GM18508 (cell line): Measurements from ENCODE around the gene PKNOX2.

Experiments
- ATAC-seq: cut with Tn5 transposase; IDR thresholded peaks from one replicate; pipeline ENCODE4 v1.9.1; 2021; ENCODE audit warnings: moderate number of reproducible peaks; ENCODE audit not compliant: insufficient read depth, unreplicated experiment

Gene PKNOX2

DNA sequence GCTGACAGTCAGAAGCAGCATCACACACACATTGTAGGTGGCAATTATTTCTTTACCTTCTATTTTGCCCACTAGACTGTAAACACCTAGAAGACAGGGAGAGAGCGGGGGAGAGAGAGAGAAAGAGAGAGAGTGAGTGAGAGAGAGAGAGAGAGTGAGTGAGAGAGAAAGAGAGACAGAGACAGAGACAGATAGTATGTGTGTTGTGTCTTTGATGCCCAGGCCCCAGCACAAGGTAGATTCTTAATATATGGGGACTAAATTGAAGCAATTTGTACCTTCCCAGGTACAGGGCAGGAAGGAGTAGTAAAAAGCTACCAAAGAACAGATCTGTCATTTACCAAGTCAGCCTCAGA lies 163.7 kb downstream of the PKNOX2 start:
- ATAC-seq = no peak

DNA sequence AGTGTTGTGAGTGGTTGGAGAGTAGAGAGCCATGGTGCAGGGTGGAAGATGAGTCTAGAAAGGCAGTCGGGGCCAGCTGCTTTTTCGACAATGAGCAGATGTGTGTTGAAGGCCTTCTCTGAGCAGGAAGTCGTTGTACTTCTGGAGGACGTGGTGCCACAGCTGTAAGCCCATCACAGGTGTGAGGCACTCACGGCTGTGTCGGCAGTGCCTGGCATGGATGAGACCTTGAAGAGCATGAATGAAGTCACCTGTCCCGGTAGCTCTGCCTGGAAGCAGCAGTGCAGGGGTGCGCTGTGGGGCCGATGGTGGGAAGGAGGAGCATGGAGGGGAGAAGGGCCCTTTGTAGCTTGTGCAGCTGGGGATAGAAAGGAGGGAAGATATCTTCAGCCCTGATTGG lies 165.2 kb downstream of the PKNOX2 start:
- ATAC-seq = no peak

DNA sequence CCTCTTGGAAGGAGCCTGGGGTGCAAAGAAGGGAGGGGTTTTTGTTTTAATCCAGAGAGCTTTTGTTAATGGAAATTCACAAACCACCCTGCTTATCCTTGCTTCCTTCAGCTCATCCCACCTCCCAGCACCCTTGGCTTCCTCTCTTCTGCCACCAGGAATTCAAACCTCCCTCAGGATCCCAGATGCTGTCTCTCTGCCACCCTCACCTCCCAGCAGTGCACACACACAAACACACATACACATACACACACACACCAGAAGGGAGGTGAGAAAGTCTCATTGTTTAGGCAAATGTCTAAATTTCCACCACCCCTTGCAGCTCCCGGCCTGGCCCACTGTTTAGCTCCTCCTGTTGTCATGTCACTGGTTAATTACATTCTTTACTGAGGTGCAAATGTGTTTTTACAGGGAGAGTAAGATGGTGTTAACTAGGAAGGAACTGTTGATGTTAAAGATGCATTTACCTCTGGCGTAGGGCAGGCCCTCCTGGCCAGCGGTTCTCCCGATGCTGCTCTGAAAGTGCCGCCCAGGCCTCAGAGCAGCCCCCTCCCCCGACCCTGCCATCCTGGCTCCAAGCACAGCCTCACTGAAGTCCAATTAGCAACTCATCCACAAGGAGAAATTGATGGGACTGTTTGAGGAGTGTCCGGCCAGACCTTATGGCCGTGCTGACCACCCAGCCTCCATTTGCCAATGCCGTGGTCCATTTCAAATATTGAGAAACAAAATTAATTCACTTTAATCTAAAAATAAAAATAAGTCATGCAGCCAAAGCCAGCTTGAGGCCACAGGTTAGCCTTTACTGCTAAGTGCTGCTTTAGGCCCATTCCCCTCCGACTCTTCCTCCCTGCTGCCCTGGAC lies 166.1 kb downstream of the PKNOX2 start:
- no peak for ATAC-seq

DNA sequence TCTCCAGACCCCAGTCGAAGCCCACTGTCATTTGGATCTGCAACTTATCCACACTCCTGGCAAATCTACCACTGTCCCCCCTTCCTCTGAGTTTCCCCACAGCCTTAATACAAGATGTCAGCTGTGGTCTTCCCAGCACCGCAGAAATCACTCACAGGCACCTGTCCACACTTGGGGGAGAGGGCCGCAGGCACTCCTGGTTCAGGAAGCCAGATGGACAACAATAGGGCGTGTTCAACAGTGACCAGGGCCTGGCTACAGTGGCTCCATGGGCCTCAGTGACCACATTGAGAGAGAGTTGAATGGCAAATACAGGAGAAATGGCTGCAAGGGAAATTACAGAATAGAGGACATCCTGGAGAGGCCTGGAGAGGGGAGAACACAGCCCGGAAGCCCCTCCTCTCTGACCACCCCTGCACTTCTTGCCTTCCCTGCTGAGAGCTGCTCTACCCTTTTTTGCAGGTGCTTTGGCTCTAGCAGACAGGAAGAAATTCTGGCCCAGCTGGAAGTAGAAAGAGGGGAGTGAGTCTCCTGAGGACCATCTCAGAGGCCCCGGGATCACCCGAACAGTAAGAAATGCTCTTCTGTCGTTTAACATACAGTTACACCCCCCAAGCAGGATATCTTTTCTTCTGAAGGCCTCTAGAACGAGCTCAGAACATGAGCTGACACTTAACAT lies 166.9 kb downstream of the PKNOX2 start:
- no peak for ATAC-seq

DNA sequence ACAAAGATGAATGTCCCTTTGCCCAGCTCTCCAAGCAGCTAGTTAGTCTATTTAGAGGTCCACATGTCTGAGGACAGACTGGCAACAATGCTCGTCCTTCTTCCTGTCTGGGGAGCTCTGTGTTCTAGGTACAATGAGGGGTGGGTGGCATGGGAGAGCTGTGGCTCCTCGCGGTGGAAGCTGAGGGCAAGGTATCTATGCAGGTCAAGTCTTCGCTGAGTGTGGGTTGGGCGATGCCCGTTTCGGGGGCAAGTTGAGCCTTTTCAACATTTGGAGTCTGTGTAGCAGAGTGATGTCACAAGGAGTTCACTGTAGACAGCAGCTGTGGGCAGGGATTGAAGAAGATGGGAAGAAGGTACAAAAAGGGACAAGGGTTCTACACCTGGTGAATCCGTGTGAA lies 168.3 kb downstream of the PKNOX2 start:
- no peak for ATAC-seq

DNA sequence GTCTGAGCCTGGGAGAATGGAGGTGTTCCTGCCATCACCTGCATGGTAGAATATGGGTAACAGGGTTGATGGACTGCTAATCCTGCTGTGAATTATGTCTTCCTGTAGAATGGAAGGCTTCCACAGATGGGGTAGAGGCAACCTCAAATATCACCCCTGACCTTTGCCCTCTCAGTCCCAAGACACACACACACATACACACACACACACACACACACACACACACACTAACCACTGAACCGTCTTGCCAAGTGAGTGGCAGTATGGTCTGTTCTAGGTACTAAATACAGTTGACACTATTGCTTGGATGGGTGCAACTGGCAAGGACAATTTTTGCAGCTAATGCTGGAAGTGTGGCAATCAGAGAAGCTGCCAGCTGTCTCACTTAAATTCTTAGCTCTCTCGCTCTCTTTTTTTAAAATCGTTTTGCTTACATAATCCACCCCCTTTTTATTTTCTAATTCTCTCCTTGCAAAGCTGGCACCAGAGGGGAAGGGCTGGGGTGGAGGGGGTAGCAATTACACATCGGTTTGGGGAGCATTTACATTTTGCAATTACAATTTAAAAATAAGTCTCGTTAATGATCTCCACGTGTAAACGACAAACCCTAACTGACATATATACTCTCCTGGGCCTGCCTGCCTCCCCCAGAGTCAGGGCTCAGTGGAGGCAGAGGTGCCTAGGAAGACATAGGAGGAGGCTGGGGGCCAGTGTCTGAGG lies 169.0 kb downstream of the PKNOX2 start:
- ATAC-seq = no peak

DNA sequence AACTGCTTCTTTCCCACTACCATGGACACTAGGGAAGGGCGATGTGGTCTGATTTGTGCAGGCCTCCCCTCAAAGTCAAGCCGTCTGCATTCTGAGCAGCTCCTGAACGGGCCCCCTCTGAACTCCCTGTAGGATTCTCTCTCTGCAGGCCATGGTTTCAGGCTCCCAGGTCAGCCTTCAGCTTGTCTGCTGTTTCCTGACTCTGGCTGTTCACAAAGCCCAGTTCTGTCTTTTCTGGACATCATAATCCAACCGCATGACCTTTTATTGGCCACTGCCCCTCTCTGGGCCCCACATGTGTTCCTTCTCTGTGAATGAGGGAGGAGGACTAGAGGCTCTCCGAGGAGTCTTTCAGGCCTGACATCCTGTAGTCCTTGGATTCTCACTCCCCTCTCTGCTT lies 170.6 kb downstream of the PKNOX2 start:
- ATAC-seq = no peak

DNA sequence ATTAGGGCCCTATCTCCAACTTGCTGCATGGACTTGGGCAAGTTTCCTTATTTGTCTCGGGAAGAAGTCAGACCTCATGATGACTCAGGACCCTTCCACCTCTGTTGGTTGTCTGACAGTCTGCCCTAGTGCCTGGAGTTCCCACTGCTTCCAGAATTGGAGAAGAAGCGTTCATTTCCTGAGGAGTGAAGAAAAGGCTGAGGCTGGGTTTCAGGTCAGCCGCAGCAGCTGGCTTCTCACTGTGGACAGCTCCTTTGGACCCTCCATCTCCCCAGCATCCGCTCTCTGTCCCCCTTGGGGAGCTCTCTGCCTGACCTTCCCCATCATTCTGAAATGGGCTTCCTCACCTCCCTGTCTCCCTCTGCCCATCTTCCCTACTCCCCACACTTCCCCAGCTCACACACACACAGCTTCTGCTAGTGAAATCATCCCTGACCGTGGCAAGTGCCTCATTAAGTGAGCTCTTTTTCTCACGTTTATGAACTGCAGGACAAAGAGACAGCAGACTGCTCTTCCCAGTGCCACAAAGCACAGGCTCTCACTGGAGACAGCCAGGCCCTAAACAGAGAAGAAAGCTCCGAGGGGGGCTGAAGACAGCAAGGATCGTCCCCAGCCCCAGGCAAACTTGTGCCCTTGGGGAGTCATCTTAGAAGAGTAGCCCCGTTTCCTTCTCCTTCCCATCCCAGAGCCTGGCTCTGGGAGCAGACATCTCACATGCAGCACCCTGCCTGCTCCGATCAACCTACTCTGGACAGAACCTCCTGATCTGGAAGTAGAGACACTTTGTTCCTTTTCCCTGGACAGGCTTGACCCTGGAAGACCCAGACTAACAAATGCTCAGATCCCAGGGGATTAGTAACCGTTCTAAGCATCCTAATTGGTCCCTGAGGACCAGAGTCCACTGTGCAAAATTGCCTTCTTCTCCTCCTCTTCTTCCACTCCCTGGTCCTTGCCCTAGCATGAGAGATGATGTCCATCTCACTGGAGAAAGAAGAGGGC lies 173.6 kb downstream of the PKNOX2 start:
- no peak for ATAC-seq

DNA sequence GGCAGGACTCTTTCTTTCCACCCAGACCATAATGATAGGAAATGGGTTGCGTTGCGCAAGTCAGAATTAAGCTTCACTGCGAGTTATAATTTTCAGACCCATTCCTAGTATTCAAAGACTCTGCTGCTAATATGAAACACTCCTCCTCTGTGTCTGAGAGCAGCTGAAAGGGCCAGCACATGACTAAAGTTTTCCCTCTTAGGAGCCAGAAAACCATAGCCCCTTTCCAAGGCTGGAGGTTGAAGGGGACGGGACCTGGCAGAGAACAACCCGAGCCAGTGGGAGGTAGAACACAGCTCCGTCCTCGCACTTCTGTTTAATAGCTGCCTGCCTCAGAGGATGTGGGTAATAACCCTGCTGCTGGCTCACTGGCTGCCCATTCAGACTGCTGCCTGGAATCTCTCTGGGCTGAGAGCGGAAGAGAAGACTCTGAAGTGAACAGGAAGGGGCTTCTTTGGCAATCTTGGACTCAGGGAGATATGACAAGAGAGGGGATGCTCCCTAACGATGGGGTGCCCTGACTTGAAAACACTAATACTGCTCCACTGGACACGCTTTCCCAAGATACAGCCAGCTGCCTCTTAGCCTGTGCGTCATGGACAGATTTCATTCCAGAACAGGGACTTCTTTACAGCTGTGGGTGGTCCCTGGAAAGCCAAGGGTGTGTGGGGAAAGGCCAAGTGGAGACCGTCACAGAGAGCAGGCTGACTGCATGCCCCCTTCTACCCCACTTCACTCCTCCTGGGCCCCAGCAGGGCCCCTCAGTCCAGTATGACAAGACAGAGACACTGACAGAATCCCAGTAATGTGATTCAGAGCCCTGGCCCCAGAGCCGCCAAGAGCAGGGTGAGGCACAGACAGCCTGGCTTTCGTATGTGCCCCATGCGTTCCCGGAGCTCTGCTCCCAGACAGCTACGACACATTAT lies 174.6 kb downstream of the PKNOX2 start:
- no peak for ATAC-seq

DNA sequence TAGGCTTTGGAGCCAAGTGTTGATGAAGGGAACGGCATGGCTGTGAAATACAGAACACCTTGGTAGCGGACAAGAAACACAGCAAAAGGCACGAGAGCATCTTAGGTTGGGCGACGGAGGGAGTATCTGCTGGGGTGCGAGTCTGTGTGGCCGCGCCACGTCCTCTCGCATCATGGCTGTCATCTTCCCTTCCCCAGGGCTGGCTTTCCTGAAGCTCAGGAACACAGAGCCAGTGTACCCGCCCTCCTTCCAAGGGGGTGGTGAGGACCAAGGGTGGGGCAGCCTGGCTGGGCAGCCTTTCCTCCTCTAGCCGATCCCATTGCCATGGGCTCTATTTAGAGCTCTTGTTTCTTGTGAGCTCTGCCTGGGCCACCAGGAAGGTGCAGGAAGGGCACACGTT lies 177.1 kb downstream of the PKNOX2 start:
- ATAC-seq = no peak

DNA sequence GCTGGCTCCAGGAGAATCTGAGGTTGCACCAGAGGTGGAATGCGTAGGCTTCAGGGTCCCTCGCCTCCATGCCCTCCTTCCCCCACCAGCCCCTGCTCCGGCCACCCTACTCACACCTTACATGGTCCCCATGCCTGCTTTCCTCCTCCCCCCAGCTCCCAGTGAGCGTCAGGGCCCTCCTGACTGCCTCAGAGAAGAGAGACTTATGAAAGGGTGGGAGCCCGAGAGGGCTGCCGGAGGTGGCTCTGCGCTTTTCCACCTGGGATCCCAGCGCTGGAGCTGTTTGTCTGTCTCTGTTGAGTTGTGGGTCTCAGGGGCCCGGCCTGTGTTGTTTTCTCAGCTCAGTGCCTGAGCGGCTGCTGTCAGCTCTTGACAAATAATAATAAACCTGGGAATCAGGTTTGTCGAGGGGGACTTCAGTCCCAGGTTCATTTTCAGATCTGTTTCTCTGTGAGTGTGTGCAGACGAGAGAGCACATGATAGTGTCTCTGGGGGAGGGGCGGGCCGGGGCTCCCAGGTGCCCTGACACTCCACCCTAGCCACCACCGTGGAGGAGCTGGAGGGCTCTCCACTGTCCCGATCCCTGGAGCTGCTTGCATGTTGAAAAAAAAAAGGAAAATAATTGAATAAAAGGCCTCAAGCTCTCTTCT lies 177.9 kb downstream of the PKNOX2 start:
- no peak for ATAC-seq

DNA sequence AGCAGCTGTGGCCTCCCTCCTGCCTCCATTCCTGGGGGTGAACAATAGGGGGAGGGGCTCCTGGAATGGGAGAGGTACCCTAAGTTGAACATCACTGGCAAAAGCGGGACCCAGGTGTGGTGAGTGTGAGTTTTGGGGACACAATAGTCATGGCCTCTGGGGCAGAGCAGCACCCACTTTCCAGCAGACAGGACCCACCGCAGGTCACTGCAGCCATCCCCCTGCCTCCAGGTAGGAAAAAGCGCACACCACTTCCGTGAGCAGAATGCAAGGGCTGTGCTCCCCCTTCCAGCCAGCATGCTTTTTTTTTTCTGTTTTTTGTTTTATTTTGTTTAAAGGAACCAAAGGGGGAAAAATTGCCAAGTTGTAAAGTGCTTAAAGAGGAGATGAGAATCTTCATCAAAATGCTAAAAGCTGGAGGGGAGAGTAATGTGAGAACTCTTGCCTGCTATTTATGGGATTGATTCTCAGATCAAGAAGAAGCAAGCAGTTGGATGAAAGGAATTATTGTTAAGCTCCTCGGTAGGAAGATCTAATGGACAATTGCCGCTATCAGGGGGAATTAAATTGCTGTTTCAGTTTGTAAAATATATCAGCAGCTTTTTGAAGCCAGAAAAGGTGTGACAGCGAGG lies 178.7 kb downstream of the PKNOX2 start:
- ATAC-seq = no peak

DNA sequence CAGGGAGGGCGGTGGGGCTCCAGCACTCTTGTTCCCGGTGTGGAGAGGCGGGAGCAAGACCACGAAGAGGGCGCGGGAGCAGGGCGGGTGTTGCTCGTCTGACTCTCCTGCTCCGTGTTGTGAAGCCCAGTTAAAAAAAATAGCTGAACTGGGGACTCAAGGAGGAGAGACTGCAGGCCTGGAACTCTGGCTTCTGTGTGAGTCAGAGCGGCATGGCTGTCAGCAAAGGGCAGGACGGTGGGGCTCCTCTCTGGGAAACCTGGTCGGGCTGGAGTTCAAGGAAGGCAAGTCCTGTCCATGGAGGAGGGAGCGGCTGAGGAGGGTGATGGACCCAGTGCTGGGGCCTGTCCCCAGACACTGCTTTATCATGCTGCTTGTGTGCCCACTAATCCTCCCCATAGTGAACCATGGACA lies 179.2 kb downstream of the PKNOX2 start:
- ATAC-seq = no peak

DNA sequence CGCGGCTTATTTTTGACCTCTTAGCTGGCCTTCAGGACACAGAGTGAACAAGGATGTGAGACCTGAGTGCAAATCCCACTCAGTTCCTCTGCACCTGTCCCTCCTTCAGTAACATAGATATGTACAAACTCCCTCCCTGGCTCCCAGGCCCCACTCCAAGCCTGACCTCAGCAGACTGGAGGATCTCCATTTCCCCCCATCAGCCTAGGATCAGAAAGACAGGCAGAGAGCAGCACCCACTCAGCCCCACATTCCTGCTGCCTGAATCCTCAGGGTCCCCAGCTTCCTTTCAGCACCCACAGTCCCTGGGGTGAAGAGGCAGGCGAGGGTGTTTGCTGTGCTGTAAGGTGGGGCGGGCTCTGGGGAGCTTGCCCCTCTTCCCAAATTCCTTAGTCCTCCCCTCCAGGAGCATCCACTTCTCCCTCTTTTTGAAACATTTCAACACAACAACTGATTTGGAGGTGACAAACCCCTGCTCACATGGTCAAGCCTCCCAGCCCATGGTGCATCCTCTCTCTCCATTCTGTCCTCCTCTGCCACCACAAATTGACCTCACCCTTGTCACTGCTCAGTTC lies 180.4 kb downstream of the PKNOX2 start:
- ATAC-seq = no peak

DNA sequence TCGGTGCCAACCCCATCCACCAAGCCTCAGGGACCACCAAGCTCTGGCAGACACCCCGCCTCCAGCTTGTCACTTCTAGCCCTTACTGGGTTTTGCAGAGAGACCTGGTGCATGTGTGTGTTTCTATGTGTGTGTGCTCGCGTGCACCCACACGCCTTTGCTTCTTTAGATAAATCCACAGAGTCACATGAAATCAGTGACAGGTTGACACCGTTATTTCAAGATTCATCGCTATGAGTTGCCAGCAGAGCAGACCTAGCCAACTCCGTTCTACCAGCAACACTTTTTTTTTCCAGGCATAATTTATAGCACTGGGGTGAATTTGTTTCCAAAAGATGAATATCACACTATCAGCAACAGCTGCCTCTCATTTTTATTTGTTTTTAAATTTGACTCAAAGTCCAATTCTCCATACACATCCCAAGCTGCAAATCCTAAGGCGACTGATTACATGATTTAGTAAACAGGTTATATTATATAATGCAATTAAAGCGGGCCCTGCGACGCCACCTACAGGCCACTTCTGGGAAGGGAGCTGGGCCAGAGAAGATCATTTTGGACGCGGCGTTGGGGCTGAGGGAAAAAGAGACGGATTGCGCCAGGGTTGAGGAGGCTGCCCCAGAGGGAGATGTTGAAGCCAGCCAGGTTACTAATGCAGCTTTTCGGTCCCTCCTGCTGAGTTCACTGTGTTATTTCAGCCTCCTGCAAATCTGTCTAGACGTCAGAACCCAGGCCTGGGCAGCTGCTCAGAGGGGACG lies 181.0 kb downstream of the PKNOX2 start:
- ATAC-seq = no peak

DNA sequence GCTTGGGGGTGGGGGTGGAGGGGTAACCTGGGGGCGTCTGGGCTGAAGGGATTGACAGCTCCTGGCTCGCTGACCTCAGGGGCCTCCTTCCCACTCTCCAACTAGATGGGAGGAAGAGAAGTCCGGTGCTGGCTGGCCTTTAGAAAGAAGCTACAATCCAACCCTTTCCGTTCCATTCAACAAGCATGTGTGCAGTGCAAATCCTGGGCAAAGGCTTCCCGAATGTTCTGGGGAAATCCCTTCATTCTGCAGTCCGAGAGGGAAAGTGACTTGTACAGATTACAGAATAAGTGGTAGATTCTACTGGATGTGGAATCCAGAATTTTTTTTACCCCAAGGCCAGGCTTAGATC lies 181.6 kb downstream of the PKNOX2 start:
- ATAC-seq = no peak

DNA sequence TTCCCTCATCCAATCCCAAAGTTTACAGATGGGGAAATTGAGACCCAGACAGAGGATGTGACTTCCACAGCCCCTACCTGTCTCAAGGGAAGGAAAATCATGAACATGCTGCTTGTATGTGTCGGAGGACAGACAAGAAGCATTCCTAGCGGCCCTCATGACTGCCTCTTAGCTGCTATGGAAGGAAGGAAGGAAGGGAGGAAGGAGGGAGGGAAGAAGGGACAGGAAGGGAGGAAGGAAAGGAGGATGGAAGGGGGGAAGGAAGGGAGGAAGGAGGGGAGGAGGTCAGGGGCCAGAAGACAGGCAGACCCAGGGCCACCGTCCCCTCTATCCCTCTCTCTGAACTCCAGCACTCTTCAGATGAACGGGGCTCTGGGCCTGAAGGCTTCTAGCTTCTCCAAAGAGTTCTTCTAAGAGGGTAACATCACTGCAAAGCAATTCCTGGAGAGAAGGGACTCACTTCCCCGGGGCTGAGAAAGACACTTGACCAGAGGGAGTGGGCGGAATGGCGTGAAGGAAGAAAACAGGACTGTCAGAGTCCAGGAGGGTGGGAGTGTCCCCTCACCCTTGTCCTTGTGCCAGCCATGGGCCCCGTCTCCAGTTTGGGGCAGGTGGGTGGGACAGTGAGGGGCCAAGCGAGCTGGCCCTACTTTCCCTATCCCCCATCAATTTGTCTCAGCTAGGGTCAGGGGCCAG lies 182.2 kb downstream of the PKNOX2 start:
- no peak for ATAC-seq
